ENCODE measurements around the gene ZNF275. TPM values are rescaled to one million over a fixed set of nuclear protein-coding genes. Genes with fewer than 3 reads are reported as not detected.

ZNF275 gene
- total and polyA plus RNA-seq, 2 donors from 2014 or later = 4.3 to 11.2 TPM

- peak overlapping the region in 1 of 3 donors; percentile 46 for H3K9ac ChIP-seq (ENCODE audit: low read length in 3 of 3)
- H3K27me3 ChIP-seq (ENCODE audit: control insufficient read depth, insufficient read depth, low read length) = no peaks in the 10 kb centered on the region
- no peak overlapping the region for H3K27ac ChIP-seq (ENCODE audit: low read depth in 2 of 2, low read length in 2 of 2)
- H3K9me3 ChIP-seq (ENCODE audit: control insufficient read depth in 2 of 3, insufficient read depth in 1 of 3, low read length in 3 of 3) = no peaks in the 10 kb centered on the region
- TF ChIP-seq CTCF (IDR thresholded peaks at IDR 0.05; ENCODE audit: borderline replicate concordance, extremely low read depth, insufficient read depth) = no peak
- intact Hi-C loops (cut with DNase I) = no loop called here
- no peaks in the 10 kb centered on the region for H3K36me3 ChIP-seq (ENCODE audit: control insufficient read depth in 2 of 3, insufficient read depth in 3 of 3, low read length in 3 of 3)
- H3K4me1 ChIP-seq (ENCODE audit: control insufficient read depth in 2 of 3, insufficient read depth in 2 of 3, low read depth in 1 of 3, low read length in 3 of 3) = peaks cover 0 to 4% (median 0%) of the 10 kb centered on the region in 3 donors
- DNase-seq = peak in 3 of 5 donors; percentile 10 to 53 (median 26)
- H3K4me3 ChIP-seq (ENCODE audit: low read length in 3 of 3) = peak overlapping the region; percentile 38 to 59 (median 44)
- FAIRE-seq = no peak
Measured at GRCh38 chrX:153334654-153335295, 822 bp downstream of the ZNF275 start.

GRCh38 chrX:153336121-153336894 is 2.4 kb downstream of the ZNF275 start:
- peaks cover 0 to 4% (median 0%) of the 10 kb centered on the region in 3 donors for H3K4me1 ChIP-seq (ENCODE audit: control insufficient read depth in 2 of 3, insufficient read depth in 2 of 3, low read depth in 1 of 3, low read length in 3 of 3)
- no peak overlapping the region for H3K4me3 ChIP-seq (ENCODE audit: low read length in 3 of 3)
- H3K36me3 ChIP-seq (ENCODE audit: control insufficient read depth in 2 of 3, insufficient read depth in 3 of 3, low read length in 3 of 3) = no peaks in the 10 kb centered on the region
- no peak for FAIRE-seq
- intact Hi-C loops (cut with DNase I) = no loop called here
- H3K27ac ChIP-seq (ENCODE audit: low read depth in 2 of 2, low read length in 2 of 2) = no peak overlapping the region
- H3K27me3 ChIP-seq (ENCODE audit: control insufficient read depth, insufficient read depth, low read length) = no peaks in the 10 kb centered on the region
- DNase-seq = no peak
- TF ChIP-seq CTCF (IDR thresholded peaks at IDR 0.05; ENCODE audit: borderline replicate concordance, extremely low read depth, insufficient read depth) = no peak
- H3K9me3 ChIP-seq (ENCODE audit: control insufficient read depth in 2 of 3, insufficient read depth in 1 of 3, low read length in 3 of 3) = no peaks in the 10 kb centered on the region
- H3K9ac ChIP-seq (ENCODE audit: low read length in 3 of 3) = no peak overlapping the region

- no peak for FAIRE-seq
Measured at GRCh38 chrX:153336988-153337387, 3.0 kb downstream of the ZNF275 start.

More at GRCh38 chrX:153336988-153337387, 3.0 kb downstream of the ZNF275 start:
- H3K27me3 ChIP-seq (ENCODE audit: control insufficient read depth, insufficient read depth, low read length) = no peaks in the 10 kb centered on the region
- no peak for DNase-seq
- no peak for TF ChIP-seq CTCF (IDR thresholded peaks at IDR 0.05; ENCODE audit: borderline replicate concordance, extremely low read depth, insufficient read depth)
- no peak overlapping the region for H3K9ac ChIP-seq (ENCODE audit: low read length in 3 of 3)
- H3K4me1 ChIP-seq (ENCODE audit: control insufficient read depth in 2 of 3, insufficient read depth in 2 of 3, low read depth in 1 of 3, low read length in 3 of 3) = peaks cover 0 to 4% (median 0%) of the 10 kb centered on the region in 3 donors
- no peak overlapping the region for H3K4me3 ChIP-seq (ENCODE audit: low read length in 3 of 3)
- no peak overlapping the region for H3K27ac ChIP-seq (ENCODE audit: low read depth in 2 of 2, low read length in 2 of 2)
- no peaks in the 10 kb centered on the region for H3K36me3 ChIP-seq (ENCODE audit: control insufficient read depth in 2 of 3, insufficient read depth in 3 of 3, low read length in 3 of 3)
- no peaks in the 10 kb centered on the region for H3K9me3 ChIP-seq (ENCODE audit: control insufficient read depth in 2 of 3, insufficient read depth in 1 of 3, low read length in 3 of 3)
- intact Hi-C loops (cut with DNase I) = no loop called here

All from kidney (tissue), 14 donors.